Mononuclear cell (primary cell): ENCODE results near the gene ACSS1. TPM values are rescaled to one million over a fixed set of nuclear protein-coding genes. Genes with fewer than 3 reads are reported as not detected.

Source experiments
- H3K27me3 ChIP-seq: 2 replicates; pipeline ENCODE4 v1.6.0; 2011; ENCODE audit warnings: low read length, control low read depth; ENCODE audit not compliant: insufficient read depth
- H3K4me1 ChIP-seq: 2 replicates; pipeline ENCODE4 v1.5.1; 2011; ENCODE audit warnings: mild to moderate bottlenecking, low read length, control low read depth; ENCODE audit not compliant: insufficient read depth
- H3K4me3 ChIP-seq: 2 replicates; pipeline ENCODE4 v1.5.1; 2011; ENCODE audit warnings: mild to moderate bottlenecking, low read length, moderate library complexity
- H3K9me3 ChIP-seq: 2 replicates; pipeline ENCODE4 v1.5.1; 2011; ENCODE audit warnings: low read depth, mild to moderate bottlenecking, control low read depth, low read length
- total RNA-seq: library from RNA; depleted of rRNA; stranded (reverse); fragments of >200 nt; gene quantifications from one replicate; pipeline ENCODE4 v1.2.3, GENCODE V29; 2012

The ACSS1 gene
- total RNA-seq, 1 donor = 8.0 TPM

DNA sequence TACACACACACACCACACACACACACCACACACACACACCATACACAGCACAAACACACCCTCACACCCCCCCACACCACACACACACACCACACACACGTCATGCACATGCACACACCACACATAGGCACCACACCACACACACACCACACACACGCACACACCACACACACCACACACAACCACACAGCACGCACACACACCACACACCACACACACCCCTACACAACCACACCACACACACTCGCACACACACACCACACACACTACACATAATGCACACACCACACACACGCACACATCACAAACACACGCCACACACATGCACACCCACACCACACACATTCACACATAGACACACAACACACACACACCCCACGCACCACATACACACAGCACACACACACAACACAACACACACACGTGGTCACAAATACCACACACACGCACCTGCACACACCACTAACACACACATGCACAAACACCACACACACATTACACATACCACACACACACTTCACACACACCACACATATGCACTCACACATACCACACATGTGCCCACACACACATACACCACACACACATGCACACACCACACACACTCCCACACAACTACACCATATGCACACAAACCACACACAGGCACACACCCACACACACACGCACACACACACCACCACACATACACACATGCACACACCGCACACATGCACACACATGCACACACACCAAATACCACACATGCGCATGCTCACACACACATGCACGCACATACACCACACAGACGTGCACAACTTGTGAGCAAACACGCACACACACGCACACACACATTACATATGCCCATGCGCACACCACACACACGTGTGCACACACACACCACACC, 9.4 kb upstream of the ACSS1 start:
- no peaks in the 10 kb centered on the region for H3K9me3 ChIP-seq
- no peak overlapping the region for H3K4me3 ChIP-seq
- peaks cover 7% of the 10 kb centered on the region for H3K4me1 ChIP-seq
- H3K27me3 ChIP-seq = peaks cover 14% of the 10 kb centered on the region

DNA sequence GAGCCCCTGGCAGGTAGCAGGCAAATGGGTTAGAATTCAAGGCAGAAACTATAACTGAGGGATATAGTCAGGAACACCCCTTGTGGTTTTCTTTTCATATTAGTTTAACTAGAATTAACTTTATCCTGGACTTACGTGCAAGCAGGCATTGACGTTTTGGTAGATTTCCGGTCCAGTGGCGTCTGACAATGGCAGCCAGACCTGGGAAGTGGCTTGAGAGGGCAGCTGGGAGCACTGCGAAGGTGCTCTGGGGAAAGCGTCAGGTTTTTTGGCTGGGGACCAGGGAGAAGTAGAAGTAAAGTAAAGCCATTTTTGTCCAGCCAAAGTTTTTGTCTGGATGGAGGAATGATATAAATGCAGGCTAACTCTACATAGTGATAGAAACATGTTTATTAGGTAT, 8.4 kb upstream of the ACSS1 start:
- Histone ChIP-seq H3K4me1 (peaks cover 7% of the 10 kb centered on the region), H3K4me3 (no peak overlapping the region), H3K27me3 (peaks cover 10% of the 10 kb centered on the region), H3K9me3 (no peaks in the 10 kb centered on the region)

DNA sequence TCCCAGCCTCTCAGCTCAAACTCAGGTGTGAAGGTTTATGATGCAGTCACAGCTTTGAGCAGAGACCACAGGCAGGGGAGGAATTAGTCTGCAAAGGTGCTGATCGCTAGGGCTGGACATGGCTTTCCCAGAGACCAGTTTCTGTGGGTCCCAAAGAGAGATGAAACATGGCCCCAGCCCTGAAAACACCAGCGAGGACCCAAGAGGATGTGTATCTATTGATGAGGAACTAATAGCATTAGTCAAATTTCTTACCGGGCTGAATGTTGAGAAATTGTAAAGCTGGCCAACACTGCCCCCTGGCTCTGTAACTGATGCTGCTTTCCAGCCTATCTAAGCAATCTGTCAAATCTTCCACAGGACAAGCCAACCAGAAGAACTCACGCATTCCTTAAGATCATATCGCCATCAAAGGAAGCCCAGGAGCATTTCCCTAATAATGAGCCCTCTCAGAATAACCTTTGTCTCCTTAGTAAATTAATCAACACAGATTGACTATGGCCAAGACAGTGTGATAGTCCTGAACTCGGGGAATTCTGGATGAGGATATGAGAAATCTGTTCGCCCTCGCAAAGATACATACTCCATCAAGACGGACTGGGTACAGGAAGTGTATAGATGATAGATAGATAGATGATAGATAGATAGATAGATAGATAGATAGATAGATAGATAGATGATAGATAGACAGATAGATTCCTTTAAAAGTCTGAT, 7.8 kb upstream of the ACSS1 start:
- Histone ChIP-seq H3K4me1 (peaks cover 7% of the 10 kb centered on the region), H3K9me3 (no peaks in the 10 kb centered on the region), H3K27me3 (peaks cover 10% of the 10 kb centered on the region), H3K4me3 (no peak overlapping the region)

- H3K4me1 ChIP-seq = peaks cover 7% of the 10 kb centered on the region
- no peak overlapping the region for H3K4me3 ChIP-seq
- peaks cover 10% of the 10 kb centered on the region for H3K27me3 ChIP-seq
- no peaks in the 10 kb centered on the region for H3K9me3 ChIP-seq
Observed at GRCh38 chr20:25065072-25065624, 7.2 kb upstream of the ACSS1 start.

DNA sequence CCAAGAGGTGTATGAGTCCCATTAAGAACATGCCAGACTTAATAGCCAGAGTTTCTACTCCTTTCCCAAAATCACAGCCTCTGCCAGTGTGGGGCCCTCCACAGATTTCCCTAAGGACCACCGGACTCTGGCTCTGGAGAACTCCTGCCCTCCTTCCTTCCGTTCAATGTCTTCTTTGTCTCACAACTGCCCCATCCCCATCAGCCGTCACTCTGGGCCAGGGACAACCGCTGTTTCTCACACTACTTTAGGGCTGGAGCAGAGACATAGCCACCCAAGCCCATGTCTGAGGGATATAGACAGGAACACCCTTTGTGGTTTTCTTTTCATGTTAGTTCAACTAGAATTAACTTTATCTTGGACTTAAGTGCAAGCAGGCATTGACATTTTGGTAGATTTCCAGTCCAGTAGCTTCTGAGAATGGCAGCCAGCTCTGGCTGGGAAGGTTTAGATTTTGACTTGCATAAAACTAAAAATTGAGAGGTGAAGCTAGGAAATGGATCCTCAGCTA, 6.7 kb upstream of the ACSS1 start:
- H3K9me3 ChIP-seq = no peaks in the 10 kb centered on the region
- no peak overlapping the region for H3K4me3 ChIP-seq
- H3K27me3 ChIP-seq = peaks cover 10% of the 10 kb centered on the region
- peaks cover 7% of the 10 kb centered on the region for H3K4me1 ChIP-seq

DNA sequence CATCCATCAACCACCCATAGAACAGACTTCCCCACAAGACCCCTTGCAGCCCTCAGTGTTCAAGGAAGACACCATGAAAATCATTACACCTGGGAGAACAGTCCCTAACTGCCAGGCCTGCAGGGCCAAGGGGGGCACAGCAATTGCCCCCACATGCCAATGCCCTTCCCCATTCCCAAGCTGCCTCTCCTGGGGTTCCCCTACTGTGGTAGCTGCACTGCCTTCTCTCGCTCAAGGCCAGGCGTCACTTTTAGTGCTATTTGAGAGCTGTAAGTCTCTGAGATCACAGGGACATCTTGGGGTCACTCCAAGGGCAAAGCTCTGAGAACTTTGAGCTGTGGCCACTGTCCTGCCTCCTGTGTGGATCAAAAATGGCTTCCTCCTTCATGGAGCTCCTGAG, 6.0 kb upstream of the ACSS1 start:
- peaks cover 12% of the 10 kb centered on the region for H3K4me1 ChIP-seq
- peaks cover 5% of the 10 kb centered on the region for H3K27me3 ChIP-seq
- no peaks in the 10 kb centered on the region for H3K9me3 ChIP-seq
- H3K4me3 ChIP-seq = no peak overlapping the region

DNA sequence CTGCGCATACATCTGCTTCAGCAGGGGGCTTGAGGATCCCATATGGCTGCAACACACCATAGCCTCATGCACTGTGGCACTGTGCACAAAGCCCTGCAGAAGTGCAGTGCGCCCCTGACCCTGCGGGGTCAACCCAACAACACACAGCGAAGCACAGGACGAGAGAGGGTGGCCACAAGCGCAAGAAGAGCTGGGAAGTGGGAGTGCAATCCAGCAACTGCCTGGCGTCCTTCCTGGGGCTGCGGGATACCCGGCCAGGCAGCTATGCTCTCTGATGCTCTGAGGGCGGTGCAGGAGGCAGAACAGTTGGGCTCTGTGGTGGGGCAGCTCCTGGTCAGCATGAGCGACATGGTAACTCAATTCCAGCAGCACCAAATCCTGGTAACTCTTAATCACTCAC, 5.6 kb upstream of the ACSS1 start:
- peaks cover 4% of the 10 kb centered on the region for H3K27me3 ChIP-seq
- H3K4me3 ChIP-seq = no peak overlapping the region
- no peaks in the 10 kb centered on the region for H3K9me3 ChIP-seq
- peaks cover 16% of the 10 kb centered on the region for H3K4me1 ChIP-seq

- H3K27me3 ChIP-seq = no peaks in the 10 kb centered on the region
- H3K4me3 ChIP-seq = no peak overlapping the region
- no peaks in the 10 kb centered on the region for H3K9me3 ChIP-seq
- H3K4me1 ChIP-seq = peaks cover 18% of the 10 kb centered on the region
Observed at GRCh38 chr20:25062841-25063240, 4.9 kb upstream of the ACSS1 start.

DNA sequence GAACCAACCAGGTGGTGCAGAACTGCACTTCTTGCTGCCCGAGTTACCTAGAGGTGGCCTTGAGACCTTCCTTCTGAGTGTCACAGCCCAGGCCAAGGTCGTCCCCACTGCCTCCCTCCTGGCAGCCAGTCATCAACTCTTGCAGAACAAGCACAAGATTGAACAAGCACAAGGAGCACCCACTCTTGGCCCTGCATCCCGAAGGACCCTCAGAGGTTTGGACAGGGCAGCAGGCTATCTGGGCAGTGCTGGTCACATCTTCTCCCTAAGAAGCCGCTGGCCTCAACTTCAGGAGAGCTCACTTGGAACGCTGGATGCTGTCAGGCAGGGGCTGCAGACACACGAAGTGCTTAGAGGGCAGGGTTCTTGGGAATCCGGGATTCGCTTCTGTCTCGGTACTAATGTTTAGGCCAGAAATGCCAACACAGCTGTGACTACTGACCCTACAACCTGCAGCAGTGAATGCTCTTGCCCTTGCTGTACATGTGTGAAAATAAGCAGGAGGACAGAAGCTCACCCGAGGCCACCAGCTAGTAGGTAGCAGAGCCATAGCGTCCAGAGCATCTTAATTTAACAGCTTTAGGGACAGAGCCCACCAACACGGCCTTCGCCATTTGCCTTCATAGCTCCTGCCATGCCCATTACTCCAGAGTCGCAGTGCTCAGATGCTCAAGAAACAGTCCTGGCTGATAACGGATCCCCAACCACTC, 4.0 kb upstream of the ACSS1 start:
- H3K27me3 ChIP-seq = no peaks in the 10 kb centered on the region
- H3K4me1 ChIP-seq = peaks cover 18% of the 10 kb centered on the region
- H3K9me3 ChIP-seq = no peaks in the 10 kb centered on the region
- no peak overlapping the region for H3K4me3 ChIP-seq

DNA sequence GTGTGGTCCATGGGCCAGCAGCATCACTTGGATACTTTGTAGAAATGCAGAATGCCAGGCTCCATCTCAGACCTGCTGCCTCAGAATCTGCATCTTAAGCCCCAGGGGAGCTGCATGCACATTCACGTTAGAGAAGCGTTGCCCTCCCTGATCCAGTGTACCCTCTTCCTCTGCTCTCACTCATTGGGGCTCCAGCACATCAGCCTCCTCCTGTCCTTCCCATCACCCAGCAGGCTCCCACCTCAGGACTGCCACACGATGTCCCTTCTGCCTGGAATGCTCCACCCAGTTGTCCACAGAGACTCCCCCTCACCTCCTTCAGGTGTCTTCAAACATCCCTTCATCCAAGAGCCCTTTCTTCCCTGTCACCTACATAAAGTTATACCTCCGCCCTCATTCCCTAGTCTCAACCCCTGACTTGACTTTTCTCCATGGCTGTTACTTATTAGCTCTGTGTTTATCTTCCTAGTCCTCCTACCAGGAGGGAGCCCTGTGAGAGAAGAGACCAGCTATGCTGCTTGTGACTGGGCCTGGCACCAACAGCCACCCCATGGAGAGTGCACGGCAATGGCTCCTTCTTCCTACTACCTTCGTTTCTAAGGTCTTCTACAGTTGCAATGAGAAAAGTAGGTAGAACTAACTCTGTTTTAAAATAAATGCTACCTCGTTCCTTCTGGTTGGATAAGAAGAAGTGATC, 3.3 kb upstream of the ACSS1 start:
- Histone ChIP-seq H3K4me3 (no peak overlapping the region), H3K27me3 (no peaks in the 10 kb centered on the region), H3K9me3 (no peaks in the 10 kb centered on the region), H3K4me1 (peaks cover 26% of the 10 kb centered on the region)

DNA sequence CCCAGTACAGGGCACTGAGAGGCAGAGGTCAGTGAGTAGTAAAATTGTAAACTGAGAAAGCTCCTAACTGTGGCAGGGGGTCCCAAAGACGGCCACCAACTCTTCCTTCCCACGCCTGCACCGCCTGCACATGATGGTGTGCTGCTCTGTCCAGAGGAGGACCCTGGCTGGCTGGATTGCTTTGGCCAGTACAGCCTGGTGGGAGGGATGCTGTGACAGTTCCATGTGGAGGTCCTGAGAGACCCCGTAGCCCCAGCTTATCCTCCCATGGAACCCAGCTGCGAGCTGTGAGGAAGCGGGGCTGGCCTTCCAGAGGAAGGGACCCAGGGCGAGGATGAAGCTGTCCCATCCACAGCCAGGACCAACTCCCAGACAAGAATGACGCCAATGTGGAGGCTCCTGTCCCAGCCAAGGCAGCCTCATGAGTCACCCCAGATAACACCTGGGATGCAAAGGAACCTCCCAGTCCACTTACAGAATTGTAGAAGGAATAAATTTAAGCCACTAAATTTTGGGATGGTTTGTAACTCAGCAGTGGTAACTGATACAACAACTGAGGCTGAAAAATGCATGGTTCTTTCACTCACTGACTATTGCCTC, 2.0 kb upstream of the ACSS1 start:
- Histone ChIP-seq H3K27me3 (no peaks in the 10 kb centered on the region), H3K4me1 (peaks cover 34% of the 10 kb centered on the region), H3K9me3 (no peaks in the 10 kb centered on the region), H3K4me3 (no peak overlapping the region)

DNA sequence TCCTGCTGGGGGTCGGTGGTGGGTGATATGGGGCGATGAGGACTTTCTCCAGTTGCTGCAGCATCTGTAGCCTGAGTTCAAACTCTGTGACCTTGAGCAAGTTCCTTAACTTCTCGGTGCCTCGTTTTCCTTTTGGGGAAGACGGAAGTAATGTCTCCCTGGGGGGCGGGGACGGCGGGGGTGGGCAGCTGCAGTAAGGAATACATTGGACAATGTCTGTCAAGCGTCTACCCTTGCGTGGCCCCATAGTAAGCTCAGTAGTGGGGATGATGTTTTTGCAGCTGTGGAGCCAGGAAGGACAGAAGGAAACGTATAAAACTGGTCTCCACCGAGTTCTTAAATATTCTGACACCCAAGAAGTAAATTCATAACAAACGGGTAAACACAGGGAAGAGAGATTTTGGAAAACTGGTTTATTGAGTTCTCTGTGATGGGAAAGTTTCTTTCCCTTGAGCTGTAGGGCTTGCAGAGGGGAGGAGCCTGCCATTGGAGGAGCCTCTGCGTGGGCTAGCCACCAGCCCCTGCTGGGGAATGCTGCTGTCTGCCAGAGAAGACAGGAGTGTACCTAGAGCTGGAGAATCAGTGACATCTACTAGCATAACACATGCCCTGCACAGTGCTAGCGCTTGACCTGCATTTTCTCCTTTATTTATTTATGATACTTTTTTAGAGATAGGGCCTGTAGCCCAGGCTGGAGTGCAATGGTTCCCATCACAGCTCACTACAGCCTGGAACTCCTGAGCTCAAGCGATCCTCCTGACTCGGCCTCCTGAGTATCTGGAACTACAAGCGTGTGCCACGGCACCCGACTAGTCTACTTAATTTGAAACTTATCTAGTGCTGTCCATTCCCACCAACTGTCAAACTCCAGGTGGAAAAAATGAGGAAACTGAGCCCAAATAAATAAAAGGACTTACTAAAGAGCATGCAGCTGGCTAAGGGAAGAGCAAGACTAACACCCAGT, 1.2 kb upstream of the ACSS1 start:
- Histone ChIP-seq H3K4me1 (peaks cover 41% of the 10 kb centered on the region), H3K4me3 (peak overlapping the region; percentile 69)

More for the DNA sequence above, 1.2 kb upstream of the ACSS1 start:
- H3K9me3 ChIP-seq = no peaks in the 10 kb centered on the region
- H3K27me3 ChIP-seq = no peaks in the 10 kb centered on the region
